Kasumi-1 (cell line): Measurements from ENCODE around the gene NFYA.

Experiments
- DNase-seq, 2 experiments: peaks; one replicate each; lab custom pipeline; 2025; lab: John Stamatoyannopoulos, UW

NFYA gene

GRCh38 chr6:41119508-41119907 is 46.7 kb downstream of the NFYA start:
- no peak for DNase-seq

- DNase-seq, result no peak
Observed at GRCh38 chr6:41120058-41120457, 47.3 kb downstream of the NFYA start.

GRCh38 chr6:41122373-41122772 is 49.6 kb downstream of the NFYA start:
- DNase-seq, result no peak

DNA sequence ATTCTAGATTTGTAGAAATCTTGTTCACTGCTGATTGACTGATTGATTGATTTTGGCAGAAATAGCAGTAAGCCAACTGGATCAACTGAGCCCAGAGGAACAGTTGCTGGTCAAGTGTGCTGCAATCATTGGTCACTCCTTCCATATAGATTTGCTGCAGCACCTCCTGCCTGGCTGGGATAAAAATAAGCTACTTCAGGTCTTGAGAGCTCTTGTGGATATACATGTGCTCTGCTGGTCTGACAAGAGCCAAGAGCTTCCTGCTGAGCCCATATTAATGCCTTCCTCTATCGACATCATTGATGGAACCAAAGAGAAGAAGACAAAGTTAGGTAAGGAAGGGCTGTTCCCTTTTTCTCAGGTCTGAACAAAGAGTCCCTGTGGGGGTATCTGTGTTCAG is 50.1 kb downstream of the NFYA start:
- DNase-seq, result no peak

- DNase-seq, result no peak
Observed at GRCh38 chr6:41125282-41125681, 52.5 kb downstream of the NFYA start.

DNA sequence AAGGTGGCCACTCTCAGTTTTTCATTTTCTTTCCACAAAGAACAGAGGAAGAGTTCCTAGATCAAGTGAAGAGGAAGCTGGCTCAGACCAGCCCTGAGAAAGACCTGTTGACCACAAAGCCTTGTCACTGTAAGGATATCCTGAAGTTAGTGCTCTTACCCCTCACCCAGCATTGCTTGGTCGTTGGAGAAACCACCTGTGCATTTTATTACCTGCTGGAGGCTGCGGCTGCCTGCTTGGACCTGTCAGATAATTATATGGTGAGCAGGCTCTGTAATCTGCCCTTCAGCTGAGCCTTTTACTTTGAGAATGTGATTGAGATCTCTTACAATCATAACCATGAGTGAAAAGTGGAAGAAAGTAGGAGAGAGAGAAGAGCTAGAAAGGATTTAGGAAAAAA is 59.5 kb downstream of the NFYA start:
- no peak for DNase-seq

DNA sequence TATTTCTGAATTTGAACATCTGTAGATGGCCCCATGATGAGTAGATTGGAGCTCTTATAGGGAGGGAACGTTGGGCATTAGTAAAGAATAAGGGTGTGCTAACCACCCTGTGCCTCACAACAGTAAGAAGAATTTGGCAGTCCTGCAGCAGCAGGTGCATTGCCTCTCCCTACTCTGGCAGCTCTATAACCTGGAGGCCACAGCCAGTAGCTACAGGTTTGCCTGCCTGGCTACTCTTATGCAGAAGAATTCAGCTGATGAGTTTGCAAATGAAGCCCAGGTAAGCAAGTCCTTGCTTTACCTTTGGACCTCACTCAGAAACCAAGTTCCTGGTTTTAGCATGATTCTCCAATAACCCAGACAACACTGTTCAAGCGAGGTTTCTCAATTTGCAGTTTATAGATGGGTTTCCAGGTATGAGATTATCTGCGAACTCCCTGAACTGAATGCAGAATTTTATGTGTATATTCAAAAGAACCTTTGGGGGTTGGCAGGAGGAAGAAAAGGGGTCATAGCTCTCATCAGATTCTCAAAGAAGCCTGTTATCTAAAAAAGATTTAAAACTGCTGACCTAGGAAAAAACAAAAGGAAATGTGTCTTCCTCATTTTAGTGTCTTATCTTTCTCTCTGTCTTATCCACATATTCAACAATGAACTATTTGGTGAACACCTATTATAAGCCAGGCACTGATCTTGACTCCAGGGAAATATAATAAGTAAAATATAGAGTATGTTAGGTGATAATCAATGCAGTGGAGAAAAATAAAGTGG is 62.5 kb downstream of the NFYA start:
- DNase-seq, result no peak

GRCh38 chr6:41136911-41137310 is 64.1 kb downstream of the NFYA start:
- DNase-seq, result no peak

GRCh38 chr6:41147917-41148316 is 75.1 kb downstream of the NFYA start:
- no peak for DNase-seq
